GM12878 (cell line): ENCODE results near the gene NFASC. TPM values are rescaled to one million over a fixed set of nuclear protein-coding genes. Genes with fewer than 3 reads are reported as not detected.

Experiments
- ATAC-seq: fragments of 200-7000 bp; cut with Tn5 transposase; 3 replicates; pipeline ENCODE4 v1.9.1; 2020; ENCODE audit warnings: mild to moderate bottlenecking, moderate library complexity
- BruUV-seq: library from RNA; stranded (reverse); fragments of 400-500 nt; replicated peaks from 2 replicates; lab custom pipeline; 2021; lab: Mats Ljungman, UMichigan
- CTCF ChIA-PET: fragments of 300-600 bp; sonication (Branson Sonifier 250); formaldehyde crosslinking; extraction: SDS; loops from one replicate; lab custom pipeline; 2021; ENCODE audit warnings: inconsistent platforms; lab: Yijun Ruan, JAX
- POLR2A ChIA-PET: fragments of 350-600 bp; formaldehyde crosslinking; extraction: SDS; loops from one replicate; lab custom pipeline; 2021; ENCODE audit warnings: inconsistent platforms; lab: Charles Lee
- RAD21 ChIA-PET: fragments of 300-600 bp; sonication (Branson Sonifier 250); formaldehyde crosslinking; loops from one replicate; lab custom pipeline; 2023; ENCODE audit warnings: antibody characterized with exemption; ENCODE audit not compliant: unreplicated experiment; lab: Charles Lee
- SMC1A ChIA-PET: fragments of 300-600 bp; sonication (Branson Sonifier 250); formaldehyde crosslinking; loops from one replicate; lab custom pipeline; 2023; ENCODE audit not compliant: unreplicated experiment, uncharacterized antibody; lab: Charles Lee
- DNase-seq: peaks from one replicate; pipeline ENCODE4 v3.0.0-alpha.2; 2011; ENCODE audit warnings: low read depth, low spot score
- FAIRE-seq: peaks from 3 replicates; lab custom pipeline; 2011; peaks lifted over from hg19 to GRCh38; lab: Jason Lieb, UNC
- H2AFZ ChIP-seq: 2 replicates; pipeline ENCODE4 v1.6.0; 2011; ENCODE audit warnings: low read depth, low read length, control low read depth; ENCODE audit not compliant: control insufficient read depth
- H3K27ac ChIP-seq: 2 replicates; pipeline ENCODE4 v1.5.1; 2011; ENCODE audit warnings: control low read depth; ENCODE audit not compliant: control insufficient read depth, insufficient read depth
- H3K27me3 ChIP-seq, 2 experiments: replicated peaks in 1 of 2; 2 replicates each; pipeline versions ENCODE4 v1.6.0 to v1.6.1; 2011; ENCODE audit warnings: low read length in 1 of 2; ENCODE audit not compliant: control insufficient read depth in 2 of 2, insufficient read depth in 2 of 2
- H3K36me3 ChIP-seq, 2 experiments: 2 replicates each; pipeline ENCODE4 v1.5.1; 2011; ENCODE audit warnings: low read length in 1 of 2; ENCODE audit not compliant: control insufficient read depth in 2 of 2, insufficient read depth in 2 of 2
- H3K4me1 ChIP-seq: 2 replicates; pipeline ENCODE4 v1.6.1; 2011; ENCODE audit warnings: mild to moderate bottlenecking, low read length, moderate library complexity, mixed read lengths; ENCODE audit not compliant: control insufficient read depth, insufficient read depth
- H3K4me2 ChIP-seq: 2 replicates; pipeline ENCODE4 v1.6.0; 2011; ENCODE audit warnings: control low read depth; ENCODE audit not compliant: control insufficient read depth, insufficient read depth
- H3K4me3 ChIP-seq: fragments of 200-600 bp; sonication (generic); 2 replicates; pipeline ENCODE4 v1.5.1; 2016
- H3K79me2 ChIP-seq: 2 replicates; pipeline ENCODE4 v1.6.0; 2011; ENCODE audit warnings: low read length; ENCODE audit not compliant: control insufficient read depth, insufficient read depth
- H3K9ac ChIP-seq: 2 replicates; pipeline ENCODE4 v1.8.0; 2011; ENCODE audit warnings: low read length, control low read depth, mixed read lengths; ENCODE audit not compliant: control insufficient read depth, insufficient read depth
- H3K9me3 ChIP-seq: replicated peaks from 3 replicates; pipeline ENCODE4 v1.5.1; 2011; ENCODE audit warnings: mild to moderate bottlenecking, low read length; ENCODE audit not compliant: control insufficient read depth, insufficient read depth
- H4K20me1 ChIP-seq: 2 replicates; pipeline ENCODE4 v1.6.0; 2011; ENCODE audit not compliant: control insufficient read depth, insufficient read depth
- BCL11A ChIP-seq: IDR thresholded peaks from 2 replicates; pipeline ENCODE4 v1.6.1; 2011; ENCODE audit warnings: low read depth, low read length
- CBX3 ChIP-seq: fragments of 200-600 bp; sonication (generic); IDR thresholded peaks from 2 replicates; pipeline ENCODE4 v1.6.1; 2016; ENCODE audit warnings: low read depth, borderline replicate concordance
- DPF2 ChIP-seq: fragments of 450-650 bp; IDR thresholded peaks from 2 replicates; pipeline ENCODE4 v1.6.1; 2017; ENCODE audit warnings: mild to moderate bottlenecking
- FOXM1 ChIP-seq: IDR thresholded peaks from 2 replicates; pipeline ENCODE4 v1.6.1; 2012; ENCODE audit warnings: low read depth, mild to moderate bottlenecking, inconsistent platforms, low read length, moderate library complexity
- KLF5 ChIP-seq: fragments of 450-650 bp; IDR thresholded peaks from 2 replicates; pipeline ENCODE4 v1.6.1; 2014; ENCODE audit warnings: mild to moderate bottlenecking; ENCODE audit not compliant: partially characterized antibody
- MTA3 ChIP-seq: IDR thresholded peaks from 2 replicates; pipeline ENCODE4 v1.6.1; 2012; ENCODE audit warnings: low read length, inconsistent platforms, borderline replicate concordance
- NFXL1 ChIP-seq: fragments of 450-650 bp; IDR thresholded peaks from 2 replicates; pipeline ENCODE4 v1.6.1; 2017; ENCODE audit warnings: antibody characterized with exemption, mild to moderate bottlenecking, borderline replicate concordance
- POLR2A ChIP-seq: IDR thresholded peaks from 2 replicates; pipeline ENCODE4 v1.6.1; 2011; ENCODE audit warnings: low read depth, mild to moderate bottlenecking, low read length
- RCOR1 ChIP-seq: conservative IDR thresholded peaks from 2 replicates; pipeline ENCODE4 v1.6.1; 2012; ENCODE audit warnings: low read depth, low read length, improper control_type of control experiment
- REST ChIP-seq: IDR thresholded peaks from 2 replicates; pipeline ENCODE4 v1.6.1; 2012; ENCODE audit warnings: mild to moderate bottlenecking, low read depth, low read length
- SMC3 ChIP-seq: IDR thresholded peaks from 2 replicates; pipeline ENCODE4 v1.6.1; 2011; ENCODE audit warnings: low read length, improper control_type of control experiment, borderline replicate concordance
- SPI1 ChIP-seq: IDR thresholded peaks from 2 replicates; pipeline ENCODE4 v1.6.1; 2011; ENCODE audit warnings: low read depth, mild to moderate bottlenecking, low read length, moderate library complexity, borderline replicate concordance; ENCODE audit not compliant: insufficient read depth
- USF2 ChIP-seq: IDR thresholded peaks from 2 replicates; pipeline ENCODE4 v1.6.1; 2011; ENCODE audit warnings: low read depth, low read length, improper control_type of control experiment, borderline replicate concordance
- WGBS: methylation state at CpG from one replicate; pipeline ENCODE4 v1.1.6; 2016; ENCODE audit warnings: low lambda C conversion rate; ENCODE audit not compliant: insufficient replicate concordance, insufficient coverage; ENCODE audit errors: missing lambda C conversion rate; 5-methylcytosine and 5-hydroxymethylcytosine counted together
- in situ Hi-C: fragments of 300-500 bp; cut with MboI; formaldehyde crosslinking; loops from 9 replicates; pipeline ENCODE4 v1.14.3; 2018; ENCODE audit warnings: mixed read lengths
- intact Hi-C: fragments of 100-400 bp; cut with micrococcal nuclease; formaldehyde crosslinking; loops from one replicate; pipeline ENCODE4 v1.14.2; 2022; ENCODE audit not compliant: unreplicated experiment
- polyA plus RNA-seq, 11 experiments: library from polyadenylated mRNA; depleted of rRNA in 4 of 11; unstranded in 6 of 11; stranded (reverse) in 5 of 11; fragments of >200 nt; fragmentation: Nextera tagmentation in 4 of 11; fragmentation: Illumina TruSeq in 1 of 11; extraction: Ambion mirVana in 4 of 11; extraction: Trizol in 1 of 11; gene quantifications; 1 replicate in 1 of 11; 2 replicates in 10 of 11; pipeline versions ENCODE4 v1.2.1 to v1.2.3, GENCODE V29; 2011 to 2016; ENCODE audit warnings: inconsistent platforms in 2 of 11, missing spikeins in 2 of 11, low read depth in 1 of 11
- total RNA-seq, 4 experiments: library from RNA; depleted of rRNA in 3 of 4; stranded (reverse); fragments of >200 nt in 3 of 4; fragmentation: Illumina TruSeq in 1 of 4; extraction: Trizol in 1 of 4; gene quantifications; 2 replicates each; pipeline versions ENCODE4 v1.2.1 to v1.2.3, GENCODE V29; 2013 to 2021
- TF ChIP-seq, protein P1 (sequence below): IDR thresholded peaks from 2 replicates; pipeline ENCODE4 v1.6.1; 2011; ENCODE audit warnings: borderline replicate concordance, low read depth, mild to moderate bottlenecking, moderate library complexity, low read length; ENCODE audit not compliant: insufficient read depth, poor library complexity, severe bottlenecking
- TF ChIP-seq, protein P2 (sequence below): fragments of 450-650 bp; IDR thresholded peaks from 2 replicates; pipeline ENCODE4 v1.6.1; 2017; ENCODE audit warnings: mild to moderate bottlenecking, moderate library complexity

The NFASC gene
- total and polyA plus RNA-seq, 10 of the 15 experiments (the other 5 are each of a cell fraction or from before 2014, with no cell fraction given) = 0.04 to 0.31 (median 0.12) TPM; not detected in 4

GRCh38 chr1:205058853-205059252 lies 188.2 kb downstream of the NFASC start:
- Histone ChIP-seq H3K9ac (no peak overlapping the region), H2AFZ (no peak overlapping the region), H3K27ac (no peak overlapping the region), H3K4me3 (no peak overlapping the region), H3K9me3 (no peaks in the 10 kb centered on the region), H3K4me2 (no peak overlapping the region), H3K36me3 (no peaks in the 10 kb centered on the region), H3K4me1 (no peaks in the 10 kb centered on the region), H4K20me1 (no peaks in the 10 kb centered on the region), H3K27me3 (no peaks in the 10 kb centered on the region; a peak in 2 of 4 replicates), H3K79me2 (no peaks in the 10 kb centered on the region)
- ChIA-PET RAD21 (no interaction called here), POLR2A (no interaction called here), SMC1A (interaction anchor here (1.3 to 1.7 kb wide), 2 partner anchors 70 to 83 kb away, joined by 4 read pairs; no protein-coding TSS in a partner anchor), CTCF (interaction anchor here (6.8 kb wide), 1 partner anchor 68 kb away, joined by 151 read pairs; no protein-coding TSS in a partner anchor)
- ATAC-seq = no peak
- 44% methylated on average over 12 of the region's 12 CpGs for WGBS
- DNase-seq = no peak
- no peak for TF ChIP-seq CBX3
- no peak for TF ChIP-seq SPI1
- TF ChIP-seq SMC3 = no peak
- TF ChIP-seq BCL11A = no peak
- no peak for TF ChIP-seq USF2
- TF ChIP-seq POLR2A = no peak
- TF ChIP-seq KLF5 = no peak
- no peak for TF ChIP-seq NFXL1
- no peak for TF ChIP-seq REST
- TF ChIP-seq, protein P1, sequence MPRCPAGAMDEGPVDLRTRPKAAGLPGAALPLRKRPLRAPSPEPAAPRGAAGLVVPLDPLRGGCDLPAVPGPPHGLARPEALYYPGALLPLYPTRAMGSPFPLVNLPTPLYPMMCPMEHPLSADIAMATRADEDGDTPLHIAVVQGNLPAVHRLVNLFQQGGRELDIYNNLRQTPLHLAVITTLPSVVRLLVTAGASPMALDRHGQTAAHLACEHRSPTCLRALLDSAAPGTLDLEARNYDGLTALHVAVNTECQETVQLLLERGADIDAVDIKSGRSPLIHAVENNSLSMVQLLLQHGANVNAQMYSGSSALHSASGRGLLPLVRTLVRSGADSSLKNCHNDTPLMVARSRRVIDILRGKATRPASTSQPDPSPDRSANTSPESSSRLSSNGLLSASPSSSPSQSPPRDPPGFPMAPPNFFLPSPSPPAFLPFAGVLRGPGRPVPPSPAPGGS = no peak
- no peak for TF ChIP-seq RCOR1
- no peak for TF ChIP-seq FOXM1
- TF ChIP-seq MTA3 = no peak
- no peak for TF ChIP-seq DPF2
- TF ChIP-seq, protein P2, sequence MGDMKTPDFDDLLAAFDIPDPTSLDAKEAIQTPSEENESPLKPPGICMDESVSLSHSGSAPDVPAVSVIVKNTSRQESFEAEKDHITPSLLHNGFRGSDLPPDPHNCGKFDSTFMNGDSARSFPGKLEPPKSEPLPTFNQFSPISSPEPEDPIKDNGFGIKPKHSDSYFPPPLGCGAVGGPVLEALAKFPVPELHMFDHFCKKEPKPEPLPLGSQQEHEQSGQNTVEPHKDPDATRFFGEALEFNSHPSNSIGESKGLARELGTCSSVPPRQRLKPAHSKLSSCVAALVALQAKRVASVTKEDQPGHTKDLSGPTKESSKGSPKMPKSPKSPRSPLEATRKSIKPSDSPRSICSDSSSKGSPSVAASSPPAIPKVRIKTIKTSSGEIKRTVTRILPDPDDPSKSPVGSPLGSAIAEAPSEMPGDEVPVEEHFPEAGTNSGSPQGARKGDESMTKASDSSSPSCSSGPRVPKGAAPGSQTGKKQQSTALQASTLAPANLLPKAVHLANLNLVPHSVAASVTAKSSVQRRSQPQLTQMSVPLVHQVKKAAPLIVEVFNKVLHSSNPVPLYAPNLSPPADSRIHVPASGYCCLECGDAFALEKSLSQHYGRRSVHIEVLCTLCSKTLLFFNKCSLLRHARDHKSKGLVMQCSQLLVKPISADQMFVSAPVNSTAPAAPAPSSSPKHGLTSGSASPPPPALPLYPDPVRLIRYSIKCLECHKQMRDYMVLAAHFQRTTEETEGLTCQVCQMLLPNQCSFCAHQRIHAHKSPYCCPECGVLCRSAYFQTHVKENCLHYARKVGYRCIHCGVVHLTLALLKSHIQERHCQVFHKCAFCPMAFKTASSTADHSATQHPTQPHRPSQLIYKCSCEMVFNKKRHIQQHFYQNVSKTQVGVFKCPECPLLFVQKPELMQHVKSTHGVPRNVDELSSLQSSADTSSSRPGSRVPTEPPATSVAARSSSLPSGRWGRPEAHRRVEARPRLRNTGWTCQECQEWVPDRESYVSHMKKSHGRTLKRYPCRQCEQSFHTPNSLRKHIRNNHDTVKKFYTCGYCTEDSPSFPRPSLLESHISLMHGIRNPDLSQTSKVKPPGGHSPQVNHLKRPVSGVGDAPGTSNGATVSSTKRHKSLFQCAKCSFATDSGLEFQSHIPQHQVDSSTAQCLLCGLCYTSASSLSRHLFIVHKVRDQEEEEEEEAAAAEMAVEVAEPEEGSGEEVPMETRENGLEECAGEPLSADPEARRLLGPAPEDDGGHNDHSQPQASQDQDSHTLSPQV = no peak
- no TSS peak for BruUV-seq
- intact Hi-C loops = no loop called here
- in situ Hi-C loops = no loop called here
- no peak for FAIRE-seq
